ENCODE results near the gene AICDA. TPM values are rescaled to one million over a fixed set of nuclear protein-coding genes. Genes with fewer than 3 reads are reported as not detected.
A peak's percentile ranks its signal among the peaks of the same experiment; 100 is the strongest.

Gene AICDA
- polyA plus RNA-seq, 3 donors = 0.13 to 0.15 TPM; not detected in 1

DNA sequence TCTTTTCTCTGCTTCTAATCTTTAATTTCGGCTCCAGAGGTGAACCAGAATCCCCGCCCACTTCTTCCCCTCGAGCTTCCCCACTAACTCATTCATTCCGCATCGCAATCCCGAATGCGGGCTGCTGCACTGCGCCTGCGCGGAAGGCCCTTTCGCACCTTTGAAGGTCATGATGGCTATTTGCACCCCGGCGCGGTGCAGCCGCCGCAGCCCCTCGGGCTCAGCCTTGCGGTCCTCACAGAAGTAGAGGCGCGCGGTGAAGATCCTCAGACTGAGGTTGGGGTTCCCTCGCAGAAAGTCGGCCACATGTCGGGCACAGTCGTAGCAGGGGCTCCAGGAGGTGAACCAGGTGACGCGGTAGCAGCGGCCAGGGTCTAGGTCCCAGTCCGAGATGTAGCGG, 7.6 kb downstream of the AICDA start:
- Mint-ChIP-seq H3K27me3 (ENCODE audit: low read depth in 3 of 3) (peaks cover 0 to 11% (median 0%) of the 10 kb centered on the region in 3 donors), H3K27ac (peak overlapping the region in 1 of 7 donors; percentile 45), H3K4me1 (peaks cover 49% of the 10 kb centered on the region), H3K9me3 (peaks cover 0 to 3% (median 0%) of the 10 kb centered on the region in 7 donors), H3K4me3 (no peak overlapping the region), H3K36me3 (peaks cover 0 to 2% of the 10 kb centered on the region in 2 donors)
- intact Hi-C loops (cut with micrococcal nuclease) = loop anchor here in 1 of 2 donors (10.0 kb wide), 1 partner anchor 60 kb away; the partner anchor contains the start of gene CLEC4E
- Histone ChIP-seq H3K27me3 (ENCODE audit: control insufficient read depth in 2 of 2, insufficient read depth in 2 of 2, low read length in 2 of 2) (no peaks in the 10 kb centered on the region), H3K4me1 (ENCODE audit: control insufficient read depth in 1 of 2, insufficient read depth in 2 of 2, low read length in 2 of 2) (peaks cover 32 to 41% of the 10 kb centered on the region in 2 donors), H3K9ac (ENCODE audit: insufficient read depth, low read length, poor library complexity, severe bottlenecking) (no peak overlapping the region), H2AFZ (ENCODE audit: insufficient read depth, low read depth, low read length, poor library complexity, severe bottlenecking) (no peak overlapping the region), H4K20me1 (ENCODE audit: insufficient read depth, low read length) (no peaks in the 10 kb centered on the region), H3K27ac (ENCODE audit: low read depth in 1 of 2, low read length in 2 of 2) (no peak overlapping the region), H3K79me2 (ENCODE audit: insufficient read depth, low read length) (no peaks in the 10 kb centered on the region), H3K4me3 (replicated peaks in 1 of 3; ENCODE audit: low read depth in 2 of 3, low read length in 3 of 3) (no peak overlapping the region), H3K9me3 (replicated peaks in 1 of 2; ENCODE audit: control insufficient read depth in 1 of 2, insufficient read depth in 1 of 2, low read length in 2 of 2) (no peaks in the 10 kb centered on the region), H3K4me2 (replicated peaks; ENCODE audit: extremely low read depth, low read length, poor library complexity, severe bottlenecking) (no peak overlapping the region), H3K36me3 (replicated peaks in 1 of 2; ENCODE audit: control insufficient read depth in 1 of 2, insufficient read depth in 2 of 2, low read length in 2 of 2) (no peaks in the 10 kb centered on the region)
- TF ChIP-seq, protein P1, sequence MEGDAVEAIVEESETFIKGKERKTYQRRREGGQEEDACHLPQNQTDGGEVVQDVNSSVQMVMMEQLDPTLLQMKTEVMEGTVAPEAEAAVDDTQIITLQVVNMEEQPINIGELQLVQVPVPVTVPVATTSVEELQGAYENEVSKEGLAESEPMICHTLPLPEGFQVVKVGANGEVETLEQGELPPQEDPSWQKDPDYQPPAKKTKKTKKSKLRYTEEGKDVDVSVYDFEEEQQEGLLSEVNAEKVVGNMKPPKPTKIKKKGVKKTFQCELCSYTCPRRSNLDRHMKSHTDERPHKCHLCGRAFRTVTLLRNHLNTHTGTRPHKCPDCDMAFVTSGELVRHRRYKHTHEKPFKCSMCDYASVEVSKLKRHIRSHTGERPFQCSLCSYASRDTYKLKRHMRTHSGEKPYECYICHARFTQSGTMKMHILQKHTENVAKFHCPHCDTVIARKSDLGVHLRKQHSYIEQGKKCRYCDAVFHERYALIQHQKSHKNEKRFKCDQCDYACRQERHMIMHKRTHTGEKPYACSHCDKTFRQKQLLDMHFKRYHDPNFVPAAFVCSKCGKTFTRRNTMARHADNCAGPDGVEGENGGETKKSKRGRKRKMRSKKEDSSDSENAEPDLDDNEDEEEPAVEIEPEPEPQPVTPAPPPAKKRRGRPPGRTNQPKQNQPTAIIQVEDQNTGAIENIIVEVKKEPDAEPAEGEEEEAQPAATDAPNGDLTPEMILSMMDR (IDR thresholded peaks at IDR 0.05) = no peak
- WGBS (ENCODE audit: insufficient coverage) = 95% methylated on average over 30 of the region's 30 CpGs
- DNase-seq = no peak

DNA sequence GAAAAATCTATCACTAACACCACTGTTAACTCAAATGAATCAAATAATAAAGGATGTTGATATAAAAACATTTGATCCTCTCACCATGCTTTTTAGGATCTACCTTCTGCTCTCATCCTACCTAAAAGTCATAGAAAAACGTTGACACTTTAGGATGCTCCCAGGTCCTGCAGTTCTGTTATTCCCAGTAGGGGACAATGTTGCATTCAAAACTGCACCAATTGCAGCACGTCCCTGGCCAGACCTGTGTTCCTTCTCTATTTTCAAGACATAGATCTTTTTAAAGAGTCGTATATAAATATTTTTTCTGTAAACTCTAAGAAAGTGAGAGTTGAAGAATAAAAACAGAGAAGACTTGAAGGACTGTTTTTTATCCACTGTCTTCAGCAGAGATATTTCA, 8.8 kb downstream of the AICDA start:
- intact Hi-C loops (cut with micrococcal nuclease) = loop anchor here in 1 of 2 donors (10.0 kb wide), 1 partner anchor 59 kb away; the partner anchor contains the start of gene CLEC4E
- H3K9ac ChIP-seq (ENCODE audit: insufficient read depth, low read length, poor library complexity, severe bottlenecking) = no peak overlapping the region
- H3K36me3 ChIP-seq (replicated peaks in 1 of 2; ENCODE audit: control insufficient read depth in 1 of 2, insufficient read depth in 2 of 2, low read length in 2 of 2) = no peaks in the 10 kb centered on the region
- H3K27me3 ChIP-seq (ENCODE audit: control insufficient read depth in 2 of 2, insufficient read depth in 2 of 2, low read length in 2 of 2) = no peaks in the 10 kb centered on the region
- H3K9me3 Mint-ChIP-seq = peaks cover 0 to 3% (median 0%) of the 10 kb centered on the region in 7 donors
- 29% methylated on average over 1 of the region's 3 CpGs for WGBS (ENCODE audit: insufficient coverage)
- peaks cover 0 to 8% (median 0%) of the 10 kb centered on the region in 3 donors for H3K27me3 Mint-ChIP-seq (ENCODE audit: low read depth in 3 of 3)
- TF ChIP-seq, protein P1 (IDR thresholded peaks at IDR 0.05) = peak; percentile 37
- H3K4me1 ChIP-seq (ENCODE audit: control insufficient read depth in 1 of 2, insufficient read depth in 2 of 2, low read length in 2 of 2) = peaks cover 23 to 31% of the 10 kb centered on the region in 2 donors
- H3K36me3 Mint-ChIP-seq = peaks cover 0 to 2% of the 10 kb centered on the region in 2 donors
- no peaks in the 10 kb centered on the region for H4K20me1 ChIP-seq (ENCODE audit: insufficient read depth, low read length)
- H3K27ac ChIP-seq (ENCODE audit: low read depth in 1 of 2, low read length in 2 of 2) = no peak overlapping the region
- H2AFZ ChIP-seq (ENCODE audit: insufficient read depth, low read depth, low read length, poor library complexity, severe bottlenecking) = no peak overlapping the region
- no peaks in the 10 kb centered on the region for H3K79me2 ChIP-seq (ENCODE audit: insufficient read depth, low read length)
- H3K4me2 ChIP-seq (replicated peaks; ENCODE audit: extremely low read depth, low read length, poor library complexity, severe bottlenecking) = peak overlapping the region; percentile 48
- peak overlapping the region in 1 of 2 donors; percentile 60 for H3K4me3 Mint-ChIP-seq
- no peaks in the 10 kb centered on the region for H3K9me3 ChIP-seq (replicated peaks in 1 of 2; ENCODE audit: control insufficient read depth in 1 of 2, insufficient read depth in 1 of 2, low read length in 2 of 2)
- H3K4me1 Mint-ChIP-seq = peaks cover 41% of the 10 kb centered on the region
- no peak overlapping the region for H3K27ac Mint-ChIP-seq
- peak overlapping the region in 1 of 3 experiments; percentile 49 for H3K4me3 ChIP-seq (replicated peaks in 1 of 3; ENCODE audit: low read depth in 2 of 3, low read length in 3 of 3)
- peak in 2 of 3 donors; percentile 21 to 35 for DNase-seq

All from CD14-positive monocyte (primary cell).